ENCODE data around the gene HNRNPH2.

Gene HNRNPH2

DNA sequence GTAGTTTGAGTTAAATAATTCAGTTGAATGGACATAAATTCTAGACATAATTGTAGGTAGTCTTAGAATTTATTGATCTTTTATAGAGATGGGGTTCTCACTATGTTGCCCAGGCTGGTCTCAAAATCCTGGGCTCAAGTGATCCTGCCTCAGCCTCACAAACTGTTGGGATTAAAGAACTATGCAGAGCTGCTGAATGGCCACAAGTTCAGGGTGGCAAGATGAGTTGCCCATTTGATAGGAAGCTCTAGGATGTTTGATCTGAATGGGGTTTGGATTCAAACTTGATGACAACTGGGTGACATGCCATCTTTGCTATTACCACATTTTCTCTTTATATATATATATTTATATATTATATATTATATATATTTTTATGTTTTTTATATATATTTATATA, 13.7 kb upstream of the HNRNPH2 start:
- in situ Hi-C loops (cut with MboI; ENCODE audit: low sequenced_read_pairs, unreplicated experiment): no loop called here
- no peak for DNase-seq (ENCODE audit: low spot score)
- TF ChIP-seq, protein P1, sequence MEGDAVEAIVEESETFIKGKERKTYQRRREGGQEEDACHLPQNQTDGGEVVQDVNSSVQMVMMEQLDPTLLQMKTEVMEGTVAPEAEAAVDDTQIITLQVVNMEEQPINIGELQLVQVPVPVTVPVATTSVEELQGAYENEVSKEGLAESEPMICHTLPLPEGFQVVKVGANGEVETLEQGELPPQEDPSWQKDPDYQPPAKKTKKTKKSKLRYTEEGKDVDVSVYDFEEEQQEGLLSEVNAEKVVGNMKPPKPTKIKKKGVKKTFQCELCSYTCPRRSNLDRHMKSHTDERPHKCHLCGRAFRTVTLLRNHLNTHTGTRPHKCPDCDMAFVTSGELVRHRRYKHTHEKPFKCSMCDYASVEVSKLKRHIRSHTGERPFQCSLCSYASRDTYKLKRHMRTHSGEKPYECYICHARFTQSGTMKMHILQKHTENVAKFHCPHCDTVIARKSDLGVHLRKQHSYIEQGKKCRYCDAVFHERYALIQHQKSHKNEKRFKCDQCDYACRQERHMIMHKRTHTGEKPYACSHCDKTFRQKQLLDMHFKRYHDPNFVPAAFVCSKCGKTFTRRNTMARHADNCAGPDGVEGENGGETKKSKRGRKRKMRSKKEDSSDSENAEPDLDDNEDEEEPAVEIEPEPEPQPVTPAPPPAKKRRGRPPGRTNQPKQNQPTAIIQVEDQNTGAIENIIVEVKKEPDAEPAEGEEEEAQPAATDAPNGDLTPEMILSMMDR (IDR thresholded peaks at IDR 0.05; ENCODE audit: borderline replicate concordance, control extremely low read depth, extremely low read depth, insufficient read depth, missing control alignments): no peak

DNA sequence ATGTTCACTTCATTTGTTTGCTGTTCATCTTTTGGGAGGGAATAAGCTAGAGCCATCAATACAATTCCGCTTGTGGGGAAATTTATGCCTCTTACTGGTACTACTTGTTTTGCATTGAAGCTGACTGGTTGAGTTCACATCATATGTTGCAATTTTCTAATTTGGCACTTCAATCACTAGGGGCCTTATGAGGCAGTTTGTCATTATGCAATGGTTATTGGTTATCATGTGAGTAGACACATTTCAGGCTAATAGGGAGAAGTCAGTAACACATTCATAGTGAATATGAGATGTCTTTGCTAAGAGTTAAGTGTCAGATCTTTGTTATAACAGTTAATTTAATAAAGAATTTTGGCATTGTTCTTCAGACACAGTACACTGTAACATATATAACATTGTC, 12.2 kb upstream of the HNRNPH2 start:
- in situ Hi-C loops (cut with MboI; ENCODE audit: low sequenced_read_pairs, unreplicated experiment): no loop called here
- no peak for DNase-seq (ENCODE audit: low spot score)
- TF ChIP-seq, protein P1 (IDR thresholded peaks at IDR 0.05; ENCODE audit: borderline replicate concordance, control extremely low read depth, extremely low read depth, insufficient read depth, missing control alignments): no peak

DNA sequence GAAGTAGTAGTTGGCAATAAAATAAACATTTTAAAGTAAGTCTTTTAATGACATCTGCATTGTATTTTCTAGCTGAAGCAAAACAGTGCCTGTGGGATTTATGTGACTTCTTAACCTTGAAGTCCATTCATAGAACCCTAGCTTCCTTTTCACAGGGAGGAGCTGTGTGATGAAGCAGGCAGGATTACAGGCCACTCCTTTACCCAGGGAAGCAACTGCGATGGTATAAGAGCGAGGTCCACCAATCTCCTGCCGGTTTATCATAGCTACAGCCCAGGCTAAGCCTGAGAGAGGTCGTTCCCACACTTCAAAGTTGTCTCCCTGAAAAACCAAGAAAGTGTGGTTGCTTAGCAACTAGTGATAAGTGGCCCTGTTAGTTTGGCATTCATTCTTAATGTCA, 10.2 kb upstream of the HNRNPH2 start:
- in situ Hi-C loops (cut with MboI; ENCODE audit: low sequenced_read_pairs, unreplicated experiment): no loop called here
- TF ChIP-seq, protein P1 (IDR thresholded peaks at IDR 0.05; ENCODE audit: borderline replicate concordance, control extremely low read depth, extremely low read depth, insufficient read depth, missing control alignments): no peak
- no peak for DNase-seq (ENCODE audit: low spot score)

DNA sequence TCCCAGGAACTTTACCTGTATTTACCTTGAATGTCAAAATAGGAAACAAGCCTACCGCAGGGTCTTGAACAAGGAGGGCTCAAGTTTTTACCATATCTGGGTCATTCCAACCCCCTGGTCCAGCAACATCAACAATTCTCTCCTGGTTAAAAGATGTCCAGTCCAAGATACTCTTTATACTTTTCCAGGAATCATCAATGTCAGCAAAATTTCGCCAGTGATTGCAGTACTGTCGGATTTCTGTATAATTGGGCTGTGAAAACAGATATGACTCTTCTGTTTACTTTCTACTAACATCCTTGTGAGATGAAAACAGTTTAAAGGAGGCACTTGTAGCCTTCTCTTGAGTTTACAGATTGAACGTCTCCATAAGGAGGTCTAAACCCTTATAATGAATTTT, 9.3 kb upstream of the HNRNPH2 start:
- no peak for DNase-seq (ENCODE audit: low spot score)
- in situ Hi-C loops (cut with MboI; ENCODE audit: low sequenced_read_pairs, unreplicated experiment): no loop called here
- TF ChIP-seq, protein P1 (IDR thresholded peaks at IDR 0.05; ENCODE audit: borderline replicate concordance, control extremely low read depth, extremely low read depth, insufficient read depth, missing control alignments): no peak

DNA sequence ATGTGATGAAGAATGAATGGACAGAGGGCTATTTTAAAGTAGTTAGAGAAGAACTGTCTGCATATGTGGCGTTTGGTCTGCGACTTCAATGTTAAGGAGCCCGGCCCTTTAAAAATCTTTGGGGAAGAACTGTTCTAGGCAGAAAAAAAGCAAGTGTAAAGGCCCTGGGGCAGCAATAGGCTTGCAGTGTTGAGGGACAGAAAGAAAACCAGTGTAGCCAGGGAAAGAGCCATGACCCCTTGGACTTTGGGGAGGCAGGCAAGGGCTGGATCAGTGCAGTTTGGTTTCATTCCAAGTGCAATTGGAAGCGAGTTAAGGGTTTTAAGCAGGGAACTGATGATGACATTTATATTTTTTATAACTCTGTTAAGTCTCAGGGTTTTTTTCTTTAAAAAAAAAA, 8.2 kb upstream of the HNRNPH2 start:
- no peak for DNase-seq (ENCODE audit: low spot score)
- TF ChIP-seq, protein P1 (IDR thresholded peaks at IDR 0.05; ENCODE audit: borderline replicate concordance, control extremely low read depth, extremely low read depth, insufficient read depth, missing control alignments): no peak
- in situ Hi-C loops (cut with MboI; ENCODE audit: low sequenced_read_pairs, unreplicated experiment): no loop called here

DNA sequence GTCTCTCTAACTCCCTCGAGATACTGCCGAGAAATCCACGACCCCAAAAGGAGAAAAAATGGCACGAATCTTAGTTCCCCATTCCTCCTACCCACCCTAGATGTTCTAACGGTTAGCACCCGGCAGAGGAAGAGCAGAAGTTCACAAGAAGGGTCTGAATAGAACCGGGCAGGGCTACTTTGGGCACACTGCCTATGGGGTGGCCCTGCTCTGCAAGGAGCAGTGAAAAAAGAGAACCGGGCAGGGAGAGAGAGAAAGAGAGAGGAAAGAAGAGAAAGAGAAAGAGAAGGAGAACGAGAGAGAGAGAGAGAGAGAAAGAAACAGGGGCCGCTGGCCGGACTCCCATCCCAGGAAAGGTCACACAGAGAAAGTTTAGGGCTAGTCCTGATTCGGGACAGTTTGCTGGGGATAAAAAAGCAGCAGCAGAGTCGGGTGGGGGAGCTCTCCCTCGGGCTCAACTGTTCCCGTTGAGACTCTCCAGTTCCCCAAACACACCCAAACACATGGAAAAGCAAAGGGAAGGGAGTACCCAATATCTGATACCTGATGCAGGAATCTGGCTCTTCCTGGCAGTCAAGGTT, 765 bp upstream of the HNRNPH2 start:
- in situ Hi-C loops (cut with MboI; ENCODE audit: low sequenced_read_pairs, unreplicated experiment): no loop called here
- DNase-seq (ENCODE audit: low spot score): no peak
- TF ChIP-seq, protein P1 (IDR thresholded peaks at IDR 0.05; ENCODE audit: borderline replicate concordance, control extremely low read depth, extremely low read depth, insufficient read depth, missing control alignments): no peak

DNA sequence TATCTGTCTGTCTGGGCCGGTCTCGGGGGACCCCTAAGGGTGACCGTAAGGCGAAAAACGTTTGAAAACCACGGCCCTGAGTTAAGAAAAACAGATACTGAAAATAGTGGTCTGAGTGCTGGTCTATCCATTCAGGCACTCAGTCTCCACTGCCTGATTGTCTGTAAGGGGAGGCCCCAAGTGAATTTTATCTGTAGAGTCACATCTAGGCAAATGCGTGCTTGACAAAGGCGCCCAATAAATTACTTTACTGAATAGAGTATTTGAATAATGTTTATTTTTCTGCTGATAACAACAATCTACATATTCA, 465 bp downstream of the HNRNPH2 start:
- TF ChIP-seq, protein P1 (IDR thresholded peaks at IDR 0.05; ENCODE audit: borderline replicate concordance, control extremely low read depth, extremely low read depth, insufficient read depth, missing control alignments): no peak
- in situ Hi-C loops (cut with MboI; ENCODE audit: low sequenced_read_pairs, unreplicated experiment): no loop called here
- no peak for DNase-seq (ENCODE audit: low spot score)
